ENCODE measurements around the gene HKDC1.

The HKDC1 gene

DNA sequence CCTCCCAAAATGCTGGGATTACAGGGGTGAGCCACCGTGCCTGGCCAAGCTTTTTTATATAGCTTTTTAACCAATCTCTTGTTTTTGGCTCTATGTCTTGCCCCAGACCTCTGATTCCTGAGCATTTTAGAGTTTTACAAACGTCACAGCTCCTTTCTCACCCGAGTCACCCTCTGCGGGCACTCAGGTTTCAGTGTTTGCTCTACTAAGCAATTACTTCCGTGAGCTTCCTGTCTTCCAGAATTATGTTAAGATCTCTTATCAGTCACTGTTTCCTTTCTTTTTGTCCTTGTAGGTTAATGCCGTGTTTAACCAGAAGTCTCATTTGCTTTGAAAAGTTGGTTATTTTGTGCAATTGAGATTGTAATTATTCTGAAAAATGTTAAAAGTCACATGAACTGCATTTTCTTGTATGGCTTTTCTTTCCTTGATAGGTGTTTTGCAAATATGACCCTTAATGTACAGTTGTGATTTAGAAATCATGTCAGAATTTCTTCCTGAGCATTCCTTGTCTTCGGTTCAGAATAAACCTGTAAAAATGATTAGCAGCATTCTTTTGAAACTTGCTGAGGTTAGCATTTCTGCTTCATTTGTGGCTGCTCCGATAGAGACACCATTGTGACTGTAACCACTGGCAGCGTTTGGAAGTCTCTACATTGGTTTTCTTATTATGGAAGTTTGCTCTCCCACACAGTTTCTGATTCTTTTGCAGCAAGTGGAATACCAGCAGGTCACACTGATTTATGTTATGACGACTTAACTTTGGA, 4.5 kb upstream of the HKDC1 start:
- TF ChIP-seq, protein P1, sequence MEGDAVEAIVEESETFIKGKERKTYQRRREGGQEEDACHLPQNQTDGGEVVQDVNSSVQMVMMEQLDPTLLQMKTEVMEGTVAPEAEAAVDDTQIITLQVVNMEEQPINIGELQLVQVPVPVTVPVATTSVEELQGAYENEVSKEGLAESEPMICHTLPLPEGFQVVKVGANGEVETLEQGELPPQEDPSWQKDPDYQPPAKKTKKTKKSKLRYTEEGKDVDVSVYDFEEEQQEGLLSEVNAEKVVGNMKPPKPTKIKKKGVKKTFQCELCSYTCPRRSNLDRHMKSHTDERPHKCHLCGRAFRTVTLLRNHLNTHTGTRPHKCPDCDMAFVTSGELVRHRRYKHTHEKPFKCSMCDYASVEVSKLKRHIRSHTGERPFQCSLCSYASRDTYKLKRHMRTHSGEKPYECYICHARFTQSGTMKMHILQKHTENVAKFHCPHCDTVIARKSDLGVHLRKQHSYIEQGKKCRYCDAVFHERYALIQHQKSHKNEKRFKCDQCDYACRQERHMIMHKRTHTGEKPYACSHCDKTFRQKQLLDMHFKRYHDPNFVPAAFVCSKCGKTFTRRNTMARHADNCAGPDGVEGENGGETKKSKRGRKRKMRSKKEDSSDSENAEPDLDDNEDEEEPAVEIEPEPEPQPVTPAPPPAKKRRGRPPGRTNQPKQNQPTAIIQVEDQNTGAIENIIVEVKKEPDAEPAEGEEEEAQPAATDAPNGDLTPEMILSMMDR (IDR thresholded peaks at IDR 0.05; ENCODE audit: control insufficient read depth, insufficient read depth, low read depth, low read length, missing control alignments): no peak
- DNase-seq (ENCODE audit: low read depth): no peak
- H3K4me3 ChIP-seq (ENCODE audit: control insufficient read depth, low read depth, low read length): no peak overlapping the region

DNA sequence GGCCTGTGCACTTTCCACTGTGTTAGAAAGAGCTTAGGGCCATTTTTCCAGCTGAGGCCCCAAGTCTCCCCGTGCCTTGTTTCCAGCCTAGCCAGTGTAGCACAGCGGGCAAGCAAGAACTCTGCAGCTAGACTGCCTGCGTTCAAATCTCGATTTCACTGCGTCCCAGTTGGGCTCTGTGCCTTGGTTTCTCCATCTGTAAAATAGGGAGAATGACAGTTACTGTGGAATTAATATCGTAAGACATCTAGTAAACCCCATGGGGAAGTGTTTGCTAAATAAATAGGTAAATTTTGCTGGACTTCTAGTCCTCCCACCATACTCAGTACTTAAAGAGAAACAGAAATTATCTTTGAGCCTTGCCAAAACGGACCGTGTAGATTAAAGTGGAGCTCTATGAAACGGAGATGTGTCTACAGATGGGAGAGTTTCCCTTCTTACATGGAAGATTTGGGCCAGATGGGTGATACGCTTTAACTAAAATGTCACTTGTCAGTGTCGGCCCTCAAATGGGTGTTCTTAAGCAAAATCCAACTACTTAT, 3.5 kb upstream of the HKDC1 start:
- DNase-seq (ENCODE audit: low read depth): no peak
- TF ChIP-seq, protein P1 (IDR thresholded peaks at IDR 0.05; ENCODE audit: control insufficient read depth, insufficient read depth, low read depth, low read length, missing control alignments): no peak
- H3K4me3 ChIP-seq (ENCODE audit: control insufficient read depth, low read depth, low read length): no peak overlapping the region

DNA sequence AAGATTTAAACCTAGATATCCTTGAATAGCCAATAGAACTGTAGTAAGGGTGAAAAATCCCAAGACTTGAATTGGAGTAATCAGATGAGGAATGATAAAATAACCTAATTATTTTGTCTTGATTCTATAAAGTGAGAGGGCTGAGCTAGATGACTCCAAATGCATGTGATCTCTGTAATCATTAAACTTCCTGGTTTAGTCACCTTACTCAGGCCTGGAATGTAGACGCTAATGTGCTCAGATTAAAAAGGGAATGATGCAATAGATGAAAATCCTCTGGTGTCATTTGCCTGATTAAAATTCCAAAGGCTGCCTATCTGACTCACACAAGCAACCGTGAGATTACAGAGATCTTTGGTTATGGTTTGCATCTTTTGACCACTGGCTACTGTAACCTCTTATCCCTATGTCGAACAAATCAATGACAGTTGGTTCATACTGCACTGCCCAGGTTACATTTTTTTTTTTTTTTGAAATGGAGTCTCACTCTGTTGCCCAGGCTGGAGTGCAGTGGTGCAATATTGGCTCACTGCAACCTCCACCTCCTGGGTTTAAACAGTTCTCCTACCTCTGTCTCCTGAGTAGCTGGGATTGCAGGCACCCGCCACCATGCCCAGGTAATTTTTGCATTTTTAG, 2.9 kb upstream of the HKDC1 start:
- TF ChIP-seq, protein P1 (IDR thresholded peaks at IDR 0.05; ENCODE audit: control insufficient read depth, insufficient read depth, low read depth, low read length, missing control alignments): no peak
- DNase-seq (ENCODE audit: low read depth): peak; percentile 59
- H3K4me3 ChIP-seq (ENCODE audit: control insufficient read depth, low read depth, low read length): no peak overlapping the region

DNA sequence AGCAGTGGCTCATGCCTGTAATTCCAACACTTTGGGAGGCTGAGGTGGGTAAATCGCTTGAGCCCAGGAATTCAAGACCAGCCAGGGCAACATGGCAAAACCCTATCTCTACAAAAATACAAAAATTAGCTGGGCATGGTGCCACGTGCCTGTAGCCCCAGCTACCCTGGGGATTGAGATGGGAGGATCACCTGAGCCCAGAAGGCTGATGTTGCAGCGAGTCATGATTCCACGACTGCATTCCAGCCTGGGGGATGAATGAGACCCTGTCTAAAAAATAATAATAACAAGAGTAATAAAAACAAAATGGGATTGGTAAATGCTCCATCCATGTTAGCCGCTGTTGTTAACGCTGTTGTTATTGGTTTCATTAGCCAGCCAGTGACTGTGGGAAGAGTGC, 1.3 kb upstream of the HKDC1 start:
- TF ChIP-seq, protein P1 (IDR thresholded peaks at IDR 0.05; ENCODE audit: control insufficient read depth, insufficient read depth, low read depth, low read length, missing control alignments): no peak
- no peak for DNase-seq (ENCODE audit: low read depth)

DNA sequence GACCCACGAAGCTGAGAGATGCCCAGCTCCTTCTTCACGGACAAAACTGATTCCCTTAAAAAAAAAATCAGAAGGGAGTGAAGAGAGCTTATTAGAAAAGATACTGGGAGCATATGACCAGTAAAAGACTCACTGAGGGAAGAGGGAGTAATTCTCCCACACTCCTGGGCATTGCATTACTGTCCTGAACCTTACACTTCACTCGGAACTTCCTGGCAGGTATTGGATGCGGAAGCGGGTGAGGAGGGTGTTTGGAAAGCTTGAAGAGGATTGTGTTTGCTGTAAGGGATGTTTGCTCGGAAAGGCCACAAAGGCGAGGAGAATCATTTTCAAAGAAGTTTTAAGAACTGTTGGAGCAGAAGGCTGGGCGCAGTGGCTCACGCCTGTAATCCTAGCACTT, 375 bp downstream of the HKDC1 start:
- TF ChIP-seq, protein P1 (IDR thresholded peaks at IDR 0.05; ENCODE audit: control insufficient read depth, insufficient read depth, low read depth, low read length, missing control alignments): no peak
- DNase-seq (ENCODE audit: low read depth): no peak
- no peak overlapping the region for H3K4me3 ChIP-seq (ENCODE audit: control insufficient read depth, low read depth, low read length)

More for the DNA sequence above, 1.3 kb upstream of the HKDC1 start:
- H3K4me3 ChIP-seq (ENCODE audit: control insufficient read depth, low read depth, low read length): no peak overlapping the region

DNA sequence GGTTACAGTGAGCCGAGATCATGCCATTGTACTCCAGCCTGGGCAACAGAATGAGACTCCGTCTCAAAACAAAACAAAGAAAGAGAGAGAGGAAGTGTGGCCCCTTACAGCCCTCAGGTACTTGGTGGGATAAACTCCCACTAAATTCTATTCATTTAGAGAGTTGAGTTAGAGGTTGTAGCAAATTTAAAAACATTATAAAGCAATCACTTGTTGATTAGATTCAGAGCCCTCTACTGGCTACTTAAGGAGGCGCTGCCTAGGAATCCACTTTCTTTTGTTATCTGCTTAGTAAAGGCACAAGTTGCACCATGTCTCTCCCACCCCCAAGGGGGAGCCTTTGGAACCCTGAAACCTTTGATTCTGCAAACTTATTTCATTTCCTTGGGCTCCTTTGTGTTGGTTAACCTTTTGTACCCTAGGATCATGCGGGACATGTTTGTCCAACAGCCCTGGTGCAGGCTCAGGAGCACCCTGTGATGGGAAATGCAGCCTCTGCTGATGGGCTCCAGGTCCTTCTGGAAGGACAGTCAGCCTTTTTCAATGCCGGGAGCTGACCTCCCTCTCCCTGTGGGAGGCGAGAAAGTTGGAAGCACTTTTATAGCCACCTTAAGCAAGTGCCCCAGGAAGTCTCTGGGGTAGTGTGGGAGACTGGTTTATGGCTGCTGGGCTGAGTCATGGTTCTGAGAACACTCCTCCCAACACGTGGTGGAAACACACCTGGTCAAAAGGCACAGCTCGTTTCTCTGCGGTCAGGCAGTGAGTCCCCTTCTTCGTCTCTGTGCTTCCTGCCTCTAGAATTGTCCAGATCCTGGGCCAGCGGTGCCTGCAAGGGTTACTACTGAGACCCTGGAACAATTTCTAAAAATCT, 2.3 kb downstream of the HKDC1 start:
- DNase-seq (ENCODE audit: low read depth): no peak
- TF ChIP-seq, protein P1 (IDR thresholded peaks at IDR 0.05; ENCODE audit: control insufficient read depth, insufficient read depth, low read depth, low read length, missing control alignments): peak; percentile 69
- H3K4me3 ChIP-seq (ENCODE audit: control insufficient read depth, low read depth, low read length): no peak overlapping the region
